Measurements from ENCODE around the gene TNS3. TPM values are rescaled to one million over a fixed set of nuclear protein-coding genes. Genes with fewer than 3 reads are reported as not detected.
A peak's percentile ranks its signal among the peaks of the same experiment; 100 is the strongest.

The TNS3 gene
- total and polyA plus RNA-seq, 2 of the 13 experiments (the other 11 are each of a cell fraction or from before 2014, with no cell fraction given) = 52.9 to 55.7 TPM

DNA sequence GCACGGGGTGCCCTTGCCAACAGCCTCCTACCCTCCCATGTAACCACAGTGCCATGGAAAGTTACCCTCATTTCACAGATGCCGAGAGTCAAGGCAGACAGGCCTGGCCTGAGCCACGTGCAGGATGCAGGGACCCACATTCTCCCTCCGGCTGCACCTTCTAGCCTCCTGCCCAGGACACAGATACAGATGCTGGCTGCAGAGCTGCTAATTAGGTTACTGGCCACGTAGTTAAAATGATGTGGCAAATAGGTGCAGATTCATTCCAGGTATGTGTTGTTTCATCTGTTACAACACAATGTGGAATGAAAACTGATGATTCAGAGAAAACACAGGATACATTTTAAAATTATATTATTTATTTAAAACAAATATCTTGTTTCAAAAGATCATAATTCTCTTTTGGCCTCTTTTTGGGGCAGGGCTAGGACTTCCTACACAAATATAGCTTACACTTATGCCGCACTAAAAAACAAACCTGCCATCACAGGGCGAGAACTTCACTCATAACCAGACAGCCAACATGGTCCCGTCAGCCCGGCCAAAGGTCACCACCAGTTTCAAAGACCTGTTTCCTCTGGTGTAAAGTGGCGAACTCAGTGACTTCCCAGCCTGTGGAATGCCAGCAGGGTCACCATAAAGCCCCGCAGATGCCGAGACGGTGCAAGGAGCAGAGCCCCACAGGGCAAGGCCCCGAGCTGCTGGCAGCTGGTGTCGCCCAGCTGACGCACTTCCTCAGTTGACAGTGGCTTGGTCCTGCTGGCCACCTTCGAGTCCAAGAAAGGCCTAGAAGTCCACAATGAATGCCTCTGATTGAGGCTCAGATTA, 83.5 kb downstream of the TNS3 start (continued):
- TF ChIP-seq, protein P1, sequence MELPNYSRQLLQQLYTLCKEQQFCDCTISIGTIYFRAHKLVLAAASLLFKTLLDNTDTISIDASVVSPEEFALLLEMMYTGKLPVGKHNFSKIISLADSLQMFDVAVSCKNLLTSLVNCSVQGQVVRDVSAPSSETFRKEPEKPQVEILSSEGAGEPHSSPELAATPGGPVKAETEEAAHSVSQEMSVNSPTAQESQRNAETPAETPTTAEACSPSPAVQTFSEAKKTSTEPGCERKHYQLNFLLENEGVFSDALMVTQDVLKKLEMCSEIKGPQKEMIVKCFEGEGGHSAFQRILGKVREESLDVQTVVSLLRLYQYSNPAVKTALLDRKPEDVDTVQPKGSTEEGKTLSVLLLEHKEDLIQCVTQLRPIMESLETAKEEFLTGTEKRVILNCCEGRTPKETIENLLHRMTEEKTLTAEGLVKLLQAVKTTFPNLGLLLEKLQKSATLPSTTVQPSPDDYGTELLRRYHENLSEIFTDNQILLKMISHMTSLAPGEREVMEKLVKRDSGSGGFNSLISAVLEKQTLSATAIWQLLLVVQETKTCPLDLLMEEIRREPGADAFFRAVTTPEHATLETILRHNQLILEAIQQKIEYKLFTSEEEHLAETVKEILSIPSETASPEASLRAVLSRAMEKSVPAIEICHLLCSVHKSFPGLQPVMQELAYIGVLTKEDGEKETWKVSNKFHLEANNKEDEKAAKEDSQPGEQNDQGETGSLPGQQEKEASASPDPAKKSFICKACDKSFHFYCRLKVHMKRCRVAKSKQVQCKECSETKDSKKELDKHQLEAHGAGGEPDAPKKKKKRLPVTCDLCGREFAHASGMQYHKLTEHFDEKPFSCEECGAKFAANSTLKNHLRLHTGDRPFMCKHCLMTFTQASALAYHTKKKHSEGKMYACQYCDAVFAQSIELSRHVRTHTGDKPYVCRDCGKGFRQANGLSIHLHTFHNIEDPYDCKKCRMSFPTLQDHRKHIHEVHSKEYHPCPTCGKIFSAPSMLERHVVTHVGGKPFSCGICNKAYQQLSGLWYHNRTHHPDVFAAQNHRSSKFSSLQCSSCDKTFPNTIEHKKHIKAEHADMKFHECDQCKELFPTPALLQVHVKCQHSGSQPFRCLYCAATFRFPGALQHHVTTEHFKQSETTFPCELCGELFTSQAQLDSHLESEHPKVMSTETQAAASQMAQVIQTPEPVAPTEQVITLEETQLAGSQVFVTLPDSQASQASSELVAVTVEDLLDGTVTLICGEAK (IDR thresholded peaks at IDR 0.05) = no peak
- TF ChIP-seq, protein P1 (CRISPR knock-in tag; IDR thresholded peaks at IDR 0.05) = no peak
- TF ChIP-seq PRPF4 (IDR thresholded peaks at IDR 0.05; ENCODE audit: low read depth, low read length, poor library complexity, severe bottlenecking) = no peak
- peak; percentile 17; the same call in 1 of the 2 replicates for TF ChIP-seq STAG1 (CRISPR knock-in tag; IDR thresholded peaks at IDR 0.05)
- TF ChIP-seq ZNF614 (CRISPR knock-in tag; IDR thresholded peaks at IDR 0.05; ENCODE audit: borderline replicate concordance) = peak; percentile 52; the same call in 1 of the 2 replicates
- no peak for TF ChIP-seq KLF13 (CRISPR knock-in tag; IDR thresholded peaks at IDR 0.05)
- TF ChIP-seq SP5 (CRISPR knock-in tag; IDR thresholded peaks at IDR 0.05; ENCODE audit: borderline replicate concordance, low read depth) = no peak
- TF ChIP-seq KDM5A (IDR thresholded peaks at IDR 0.05; ENCODE audit: borderline replicate concordance, low read length) = no peak
- no peak for TF ChIP-seq ZNF143 (CRISPR knock-in tag; IDR thresholded peaks at IDR 0.05)
- TF ChIP-seq ZC3H4 (CRISPR knock-in tag; IDR thresholded peaks at IDR 0.05; ENCODE audit: borderline replicate concordance) = no peak
- TF ChIP-seq GTF2F1 (IDR thresholded peaks at IDR 0.05; ENCODE audit: low read length) = no peak
- peak; percentile 77 for TF ChIP-seq RXRB (CRISPR knock-in tag; IDR thresholded peaks at IDR 0.05; ENCODE audit: borderline replicate concordance)
- TF ChIP-seq NFKB2 (CRISPR knock-in tag; IDR thresholded peaks at IDR 0.05; ENCODE audit: borderline replicate concordance) = 0 out of 2 replicates have a peak, but pooled peaks have one; percentile 27
- peak; percentile 60; the same call in 1 of the 2 replicates for TF ChIP-seq REPIN1 (CRISPR knock-in tag; IDR thresholded peaks at IDR 0.05; ENCODE audit: borderline replicate concordance, low read depth)
- TF ChIP-seq ZNF713 (CRISPR knock-in tag; IDR thresholded peaks at IDR 0.05) = no peak
- no peak for TF ChIP-seq BCL3 (CRISPR knock-in tag; IDR thresholded peaks at IDR 0.05)
- TF ChIP-seq ZNF768 (CRISPR knock-in tag; IDR thresholded peaks at IDR 0.05) = no peak

Measured in HepG2 (cell line).